GM12878 (cell line): Measurements from ENCODE around the gene PAK6. TPM values are rescaled to one million over a fixed set of nuclear protein-coding genes. Genes with fewer than 3 reads are reported as not detected.

ENCODE experiments used
- ATAC-seq: fragments of 200-7000 bp; cut with Tn5 transposase; 3 replicates; pipeline ENCODE4 v1.9.1; 2020; ENCODE audit warnings: mild to moderate bottlenecking, moderate library complexity
- BruUV-seq: library from RNA; stranded (reverse); fragments of 400-500 nt; replicated peaks from 2 replicates; lab custom pipeline; 2021; lab: Mats Ljungman, UMichigan
- CTCF ChIA-PET: fragments of 300-600 bp; sonication (Branson Sonifier 250); formaldehyde crosslinking; extraction: SDS; loops from one replicate; lab custom pipeline; 2021; ENCODE audit warnings: inconsistent platforms; lab: Yijun Ruan, JAX
- POLR2A ChIA-PET: fragments of 350-600 bp; formaldehyde crosslinking; extraction: SDS; loops from one replicate; lab custom pipeline; 2021; ENCODE audit warnings: inconsistent platforms; lab: Charles Lee
- RAD21 ChIA-PET: fragments of 300-600 bp; sonication (Branson Sonifier 250); formaldehyde crosslinking; loops from one replicate; lab custom pipeline; 2023; ENCODE audit warnings: antibody characterized with exemption; ENCODE audit not compliant: unreplicated experiment; lab: Charles Lee
- SMC1A ChIA-PET: fragments of 300-600 bp; sonication (Branson Sonifier 250); formaldehyde crosslinking; loops from one replicate; lab custom pipeline; 2023; ENCODE audit not compliant: unreplicated experiment, uncharacterized antibody; lab: Charles Lee
- DNase-seq: peaks from one replicate; pipeline ENCODE4 v3.0.0-alpha.2; 2011; ENCODE audit warnings: low read depth, low spot score
- FAIRE-seq: peaks from 3 replicates; lab custom pipeline; 2011; peaks lifted over from hg19 to GRCh38; lab: Jason Lieb, UNC
- H2AFZ ChIP-seq: 2 replicates; pipeline ENCODE4 v1.6.0; 2011; ENCODE audit warnings: low read depth, low read length, control low read depth; ENCODE audit not compliant: control insufficient read depth
- H3K27ac ChIP-seq: 2 replicates; pipeline ENCODE4 v1.5.1; 2011; ENCODE audit warnings: control low read depth; ENCODE audit not compliant: control insufficient read depth, insufficient read depth
- H3K27me3 ChIP-seq, 2 experiments: replicated peaks in 1 of 2; 2 replicates each; pipeline versions ENCODE4 v1.6.0 to v1.6.1; 2011; ENCODE audit warnings: low read length in 1 of 2; ENCODE audit not compliant: control insufficient read depth in 2 of 2, insufficient read depth in 2 of 2
- H3K36me3 ChIP-seq, 2 experiments: 2 replicates each; pipeline ENCODE4 v1.5.1; 2011; ENCODE audit warnings: low read length in 1 of 2; ENCODE audit not compliant: control insufficient read depth in 2 of 2, insufficient read depth in 2 of 2
- H3K4me1 ChIP-seq: 2 replicates; pipeline ENCODE4 v1.6.1; 2011; ENCODE audit warnings: mild to moderate bottlenecking, low read length, moderate library complexity, mixed read lengths; ENCODE audit not compliant: control insufficient read depth, insufficient read depth
- H3K4me2 ChIP-seq: 2 replicates; pipeline ENCODE4 v1.6.0; 2011; ENCODE audit warnings: control low read depth; ENCODE audit not compliant: control insufficient read depth, insufficient read depth
- H3K4me3 ChIP-seq: fragments of 200-600 bp; sonication (generic); 2 replicates; pipeline ENCODE4 v1.5.1; 2016
- H3K79me2 ChIP-seq: 2 replicates; pipeline ENCODE4 v1.6.0; 2011; ENCODE audit warnings: low read length; ENCODE audit not compliant: control insufficient read depth, insufficient read depth
- H3K9ac ChIP-seq: 2 replicates; pipeline ENCODE4 v1.8.0; 2011; ENCODE audit warnings: low read length, control low read depth, mixed read lengths; ENCODE audit not compliant: control insufficient read depth, insufficient read depth
- H3K9me3 ChIP-seq: replicated peaks from 3 replicates; pipeline ENCODE4 v1.5.1; 2011; ENCODE audit warnings: mild to moderate bottlenecking, low read length; ENCODE audit not compliant: control insufficient read depth, insufficient read depth
- H4K20me1 ChIP-seq: 2 replicates; pipeline ENCODE4 v1.6.0; 2011; ENCODE audit not compliant: control insufficient read depth, insufficient read depth
- BMI1 ChIP-seq: fragments of 450-650 bp; IDR thresholded peaks from 2 replicates; pipeline ENCODE4 v1.6.1; 2016; ENCODE audit warnings: mild to moderate bottlenecking, moderate library complexity, borderline replicate concordance
- CEBPZ ChIP-seq: fragments of 150-350 bp; IDR thresholded peaks from 2 replicates; pipeline ENCODE4 v1.6.1; 2016; ENCODE audit warnings: low read depth, low read length
- ZBTB4 ChIP-seq: fragments of 450-650 bp; formaldehyde crosslinking; IDR thresholded peaks from 2 replicates; pipeline ENCODE4 v1.4.0; 2022; ENCODE audit warnings: mild to moderate bottlenecking, moderate library complexity
- WGBS: methylation state at CpG from one replicate; pipeline ENCODE4 v1.1.6; 2016; ENCODE audit warnings: low lambda C conversion rate; ENCODE audit not compliant: insufficient replicate concordance, insufficient coverage; ENCODE audit errors: missing lambda C conversion rate; 5-methylcytosine and 5-hydroxymethylcytosine counted together
- in situ Hi-C: fragments of 300-500 bp; cut with MboI; formaldehyde crosslinking; loops from 9 replicates; pipeline ENCODE4 v1.14.3; 2018; ENCODE audit warnings: mixed read lengths
- intact Hi-C: fragments of 100-400 bp; cut with micrococcal nuclease; formaldehyde crosslinking; loops from one replicate; pipeline ENCODE4 v1.14.2; 2022; ENCODE audit not compliant: unreplicated experiment
- polyA plus RNA-seq, 11 experiments: library from polyadenylated mRNA; depleted of rRNA in 4 of 11; unstranded in 6 of 11; stranded (reverse) in 5 of 11; fragments of >200 nt; fragmentation: Nextera tagmentation in 4 of 11; fragmentation: Illumina TruSeq in 1 of 11; extraction: Ambion mirVana in 4 of 11; extraction: Trizol in 1 of 11; gene quantifications; 1 replicate in 1 of 11; 2 replicates in 10 of 11; pipeline versions ENCODE4 v1.2.1 to v1.2.3, GENCODE V29; 2011 to 2016; ENCODE audit warnings: inconsistent platforms in 2 of 11, missing spikeins in 2 of 11, low read depth in 1 of 11
- total RNA-seq, 4 experiments: library from RNA; depleted of rRNA in 3 of 4; stranded (reverse); fragments of >200 nt in 3 of 4; fragmentation: Illumina TruSeq in 1 of 4; extraction: Trizol in 1 of 4; gene quantifications; 2 replicates each; pipeline versions ENCODE4 v1.2.1 to v1.2.3, GENCODE V29; 2013 to 2021

Gene PAK6
- total and polyA plus RNA-seq, 10 of the 15 experiments (the other 5 are each of a cell fraction or from before 2014, with no cell fraction given): 0.07 to 0.92 (median 0.31) TPM; not detected in 2

- intact Hi-C loops (no loop called here), in situ Hi-C loops (no loop called here)
- ATAC-seq (no peak), FAIRE-seq (no peak), DNase-seq (no peak)
- Histone ChIP-seq H3K4me2 (no peak overlapping the region), H4K20me1 (no peaks in the 10 kb centered on the region), H3K9me3 (no peaks in the 10 kb centered on the region), H2AFZ (no peak overlapping the region), H3K79me2 (no peaks in the 10 kb centered on the region), H3K9ac (no peak overlapping the region), H3K27me3 (no peaks in the 10 kb centered on the region; a peak in 1 of 4 replicates), H3K4me1 (0 out of 2 replicates have a peak, but pooled peaks cover 4% of the 10 kb centered on the region), H3K27ac (no peak overlapping the region), H3K4me3 (no peak overlapping the region), H3K36me3 (no peaks in the 10 kb centered on the region)
- RAD21 ChIA-PET: no interaction called here
- CTCF ChIA-PET: interaction anchor here (0.6 to 1.5 kb wide), 2 partner anchors 13 to 35 kb away, joined by 3 to 5 read pairs; no protein-coding TSS in a partner anchor
- SMC1A ChIA-PET: no interaction called here
- TF ChIP-seq ZBTB4 (CRISPR knock-in tag): no peak
- TF ChIP-seq BMI1: no peak
- no peak for TF ChIP-seq CEBPZ
- 44% methylated on average over 9 of the region's 9 CpGs for WGBS
- no TSS peak for BruUV-seq
- POLR2A ChIA-PET: no interaction called here
These were observed 4.4 kb downstream of the PAK6 start for GRCh38 chr15:40243126-40243810.
